ENCODE data around the gene THY1. TPM values are rescaled to one million over a fixed set of nuclear protein-coding genes. Genes with fewer than 3 reads are reported as not detected.

The THY1 gene
- total and polyA plus RNA-seq, 2 of the 8 experiments (the other 6 are each of a cell fraction or from before 2014, with no cell fraction given), result 286 to 2,479 TPM

DNA sequence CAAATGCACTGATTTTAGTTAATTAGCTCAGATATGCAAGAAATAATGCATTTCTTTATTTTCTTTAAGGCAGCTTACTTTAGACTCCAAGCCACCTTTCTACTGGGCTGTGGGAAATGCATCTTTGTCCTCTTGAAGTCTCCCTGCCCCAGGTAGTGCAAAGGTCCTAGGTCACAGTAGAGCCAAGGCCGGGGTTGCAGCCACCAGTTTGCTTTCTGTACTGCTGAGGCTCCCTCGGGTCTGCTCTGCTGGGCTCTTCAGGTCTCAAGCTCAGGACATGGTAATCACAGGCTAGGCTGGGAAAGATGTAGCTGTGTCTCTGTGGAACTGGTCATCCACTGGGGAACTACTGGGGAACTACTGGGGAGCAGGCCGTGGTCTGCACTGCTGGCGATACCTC lies 25.4 kb upstream of the THY1 start:
- WGBS, 2 experiments (ENCODE audit: extremely low coverage in 1 of 2, insufficient coverage in 1 of 2, insufficient read length in 1 of 2, insufficient replicate concordance in 2 of 2, low coverage in 1 of 2, low lambda C conversion rate in 2 of 2, missing lambda C conversion rate in 1 of 2), result 97% methylated on average over 4 of the region's 4 CpGs; no CpG with 5 or more reads in 1 of the 2 experiments
- H3K23ac ChIP-seq (ENCODE audit: insufficient read length), result no peak overlapping the region
- no peak overlapping the region for H3K4ac ChIP-seq (replicated peaks; ENCODE audit: insufficient read length, low read depth, low read length)
- ChIA-PET POLR2A (ENCODE audit: partially characterized antibody) (no interaction called here), CTCF (ENCODE audit: partially characterized antibody) (interaction anchor here (0.5 to 3.6 kb wide), 13 partner anchors 9 to 1295 kb away, joined by 3 to 12 read pairs (median 4); no protein-coding TSS in a partner anchor)
- H2BK12ac ChIP-seq (ENCODE audit: low read depth, low read length), result no peak overlapping the region
- no peak overlapping the region for H3K9ac ChIP-seq (replicated peaks in 1 of 4; ENCODE audit: extremely low read depth in 1 of 4, low read depth in 3 of 4, low read length in 3 of 4)
- H3K27me3 ChIP-seq (replicated peaks in 1 of 4; ENCODE audit: control insufficient read depth in 3 of 4, extremely low read depth in 1 of 4, insufficient read depth in 3 of 4, low read length in 3 of 4), result 0 out of 7 replicates have a peak, but pooled peaks cover 0 to 3% (median under 1%) of the 10 kb centered on the region in 4 experiments
- H4K91ac ChIP-seq (replicated peaks; ENCODE audit: insufficient read length, low read length), result no peak overlapping the region
- no peak overlapping the region for H2AFZ ChIP-seq (ENCODE audit: low read length)
- DNase-seq (ENCODE audit: low read depth in 1 of 2, low spot score in 2 of 2) (no peak), FAIRE-seq (no peak)
- H2BK120ac ChIP-seq (replicated peaks; ENCODE audit: low read depth, low read length), result no peak overlapping the region
- no peak overlapping the region for H3K14ac ChIP-seq (ENCODE audit: insufficient read length)
- H3K79me1 ChIP-seq (ENCODE audit: low read depth, low read length), result no peaks in the 10 kb centered on the region
- no peak overlapping the region for H2BK5ac ChIP-seq (ENCODE audit: low read depth, low read length)
- no peaks in the 10 kb centered on the region for H3K9me3 ChIP-seq (ENCODE audit: insufficient read depth in 2 of 2, low read depth in 1 of 2, low read length in 1 of 2)
- no peaks in the 10 kb centered on the region for H4K20me1 ChIP-seq (replicated peaks in 1 of 2; ENCODE audit: control insufficient read depth in 1 of 2, insufficient read depth in 2 of 2, low read length in 2 of 2)
- H3K27ac ChIP-seq (ENCODE audit: low read depth, low read length), result no peak overlapping the region
- H2BK15ac ChIP-seq (ENCODE audit: low read length), result no peak overlapping the region
- H3K79me2 ChIP-seq (ENCODE audit: control insufficient read depth in 1 of 2, insufficient read depth in 2 of 2, low read length in 2 of 2), result no peaks in the 10 kb centered on the region
- no peak overlapping the region for H3K4me2 ChIP-seq (ENCODE audit: insufficient read depth in 1 of 2, low read depth in 2 of 2, low read length in 2 of 2)
- no peak overlapping the region for H2AK5ac ChIP-seq (ENCODE audit: low read depth, low read length)
- no peak overlapping the region for H4K5ac ChIP-seq (ENCODE audit: insufficient read length, low read depth, low read length)
- H4K8ac ChIP-seq (ENCODE audit: extremely low read depth, insufficient read depth, low read length), result no peak overlapping the region
- no peaks in the 10 kb centered on the region for H3K23me2 ChIP-seq (ENCODE audit: low read depth, low read length)
- no peak overlapping the region for H2BK20ac ChIP-seq (ENCODE audit: low read length)
- H3K18ac ChIP-seq (ENCODE audit: extremely low read depth, low read length), result no peak overlapping the region
- H3K56ac ChIP-seq (replicated peaks; ENCODE audit: insufficient read length, low read depth, low read length), result no peak overlapping the region
- no peaks in the 10 kb centered on the region for H3K36me3 ChIP-seq (ENCODE audit: control insufficient read depth in 2 of 4, insufficient read depth in 4 of 4, low read length in 3 of 4)
- H3K4me3 ChIP-seq (ENCODE audit: extremely low read depth in 1 of 4, insufficient read depth in 2 of 4, low read depth in 3 of 4, low read length in 4 of 4), result no peak overlapping the region
- no peaks in the 10 kb centered on the region for H3K4me1 ChIP-seq (replicated peaks in 1 of 4; ENCODE audit: control insufficient read depth in 3 of 4, insufficient read depth in 4 of 4, low read length in 3 of 4)
- no peak for TF ChIP-seq SRF (IDR thresholded peaks at IDR 0.05; ENCODE audit: low read depth, low read length)
- no peak for TF ChIP-seq TBP (IDR thresholded peaks at IDR 0.05; ENCODE audit: low read depth, low read length)
- no peak for TF ChIP-seq HDAC2 (IDR thresholded peaks at IDR 0.05; ENCODE audit: borderline replicate concordance in 1 of 2, low read depth in 2 of 2, low read length in 2 of 2)
- TF ChIP-seq RNF2 (IDR thresholded peaks at IDR 0.05; ENCODE audit: borderline replicate concordance, low read depth, low read length, missing control alignments, poor library complexity, severe bottlenecking), result no peak
- no peak for TF ChIP-seq CEBPB (IDR thresholded peaks at IDR 0.05; ENCODE audit: low read depth, low read length)
